Gastroesophageal sphincter (tissue), 4 donors: ENCODE data around the gene FOXB1. TPM values are rescaled to one million over a fixed set of nuclear protein-coding genes. Genes with fewer than 3 reads are reported as not detected.

Source experiments
- ATAC-seq: fragments of 150-250 bp; one replicate; pipeline ENCODE4 v1.9.1; 2016; ENCODE audit warnings: mild to moderate bottlenecking, moderate library complexity
- H3K27ac ChIP-seq, 4 donors: fragments of 200-600 bp; sonication (generic) in 3 of 4; 1 replicate in 3 of 4; 2 replicates in 1 of 4; pipeline ENCODE4 v1.5.1; 2016 to 2019
- H3K27me3 ChIP-seq: fragments of 200-600 bp; sonication (generic); one replicate; pipeline ENCODE4 v1.5.1; 2019
- H3K36me3 ChIP-seq, 2 donors: fragments of 200-600 bp; sonication (generic); one replicate each; pipeline ENCODE4 v1.5.1; 2019; ENCODE audit warnings: control low read depth in 1 of 2
- H3K4me1 ChIP-seq, 3 donors: fragments of 200-600 bp; sonication (generic); 1 replicate in 2 of 3; 2 replicates in 1 of 3; pipeline ENCODE4 v1.5.1; 2016 to 2019; ENCODE audit warnings: control low read depth in 2 of 3
- H3K4me3 ChIP-seq, 2 donors: fragments of 200-600 bp; sonication (generic); one replicate each; pipeline ENCODE4 v1.5.1; 2019; ENCODE audit warnings: mild to moderate bottlenecking in 1 of 2, moderate library complexity in 1 of 2
- H3K9me3 ChIP-seq, 3 donors: fragments of 200-600 bp; sonication (generic); one replicate each; pipeline ENCODE4 v1.5.1; 2017 to 2019; ENCODE audit warnings: control low read depth in 2 of 3
- CTCF ChIP-seq, 4 experiments: fragments of 200-600 bp in 2 of 4; fragments of 450-650 bp in 2 of 4; sonication (generic) in 1 of 4; IDR thresholded peaks; one replicate each; pipeline ENCODE4 v1.5.1; 2017 to 2019; ENCODE audit warnings: antibody characterized with exemption in 4 of 4, mild to moderate bottlenecking in 2 of 4, moderate library complexity in 2 of 4
- EP300 ChIP-seq: sonication (generic); formaldehyde crosslinking; IDR thresholded peaks from one replicate; pipeline ENCODE4 v1.6.1; 2017; ENCODE audit warnings: antibody characterized with exemption, mild to moderate bottlenecking
- POLR2A ChIP-seq, 2 donors: fragments of 450-650 bp; IDR thresholded peaks; one replicate each; pipeline ENCODE4 v1.6.1; 2017; ENCODE audit warnings: antibody characterized with exemption in 2 of 2, mild to moderate bottlenecking in 2 of 2, moderate library complexity in 1 of 2
- POLR2AphosphoS5 ChIP-seq: sonication (generic); formaldehyde crosslinking; IDR thresholded peaks from one replicate; pipeline ENCODE4 v1.6.1; 2017; ENCODE audit warnings: antibody characterized with exemption
- WGBS, 2 donors: methylation state at CpG; one replicate each; pipeline ENCODE4 v1.1.5; 2018; ENCODE audit warnings: low coverage in 1 of 2; 5-methylcytosine and 5-hydroxymethylcytosine counted together
- total RNA-seq, 4 donors: library from RNA; depleted of rRNA; stranded (reverse); fragments of >200 nt; gene quantifications; one replicate each; pipeline ENCODE4 v1.1.0, GENCODE V29; 2016

Gene FOXB1
- total RNA-seq, 4 donors from 2014 or later: not detected

DNA sequence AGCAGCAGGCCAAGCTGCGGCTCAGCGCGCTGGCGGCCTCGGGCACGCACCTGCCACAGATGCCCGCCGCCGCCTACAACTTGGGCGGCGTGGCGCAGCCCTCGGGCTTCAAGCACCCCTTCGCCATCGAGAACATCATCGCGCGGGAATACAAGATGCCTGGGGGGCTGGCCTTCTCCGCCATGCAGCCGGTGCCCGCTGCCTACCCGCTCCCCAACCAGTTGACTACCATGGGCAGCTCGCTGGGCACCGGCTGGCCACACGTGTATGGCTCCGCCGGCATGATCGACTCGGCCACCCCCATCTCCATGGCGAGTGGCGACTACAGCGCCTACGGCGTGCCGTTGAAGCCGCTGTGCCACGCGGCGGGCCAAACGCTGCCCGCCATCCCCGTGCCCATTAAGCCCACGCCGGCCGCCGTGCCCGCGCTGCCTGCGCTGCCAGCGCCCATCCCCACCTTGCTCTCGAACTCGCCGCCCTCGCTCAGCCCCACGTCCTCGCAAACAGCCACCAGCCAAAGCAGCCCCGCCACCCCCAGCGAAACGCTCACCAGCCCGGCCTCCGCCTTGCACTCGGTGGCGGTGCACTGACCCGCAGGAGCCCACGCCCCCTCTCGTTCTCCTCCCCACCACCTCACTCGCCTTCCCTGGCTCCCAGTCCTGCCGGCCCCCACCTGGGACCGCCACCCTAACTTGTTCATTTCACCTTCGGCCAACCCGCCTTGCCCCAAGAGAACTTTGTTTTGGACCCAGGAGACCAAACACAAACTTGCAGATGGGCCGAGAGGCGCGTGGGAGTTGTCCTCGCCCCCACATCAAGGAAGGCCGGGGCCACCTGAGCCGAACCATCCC, 1.5 kb downstream of the FOXB1 start:
- Histone ChIP-seq H3K27ac (no peak overlapping the region), H3K4me1 (peaks cover 0 to 35% (median 24%) of the 10 kb centered on the region in 3 donors), H3K36me3 (no peaks in the 10 kb centered on the region), H3K27me3 (peaks cover 100% of the 10 kb centered on the region), H3K4me3 (peak overlapping the region in 1 of 2 donors; percentile 48), H3K9me3 (no peaks in the 10 kb centered on the region)
- ATAC-seq: no peak
- 0 to 5% methylated on average over 13 to 19 of the region's 77 CpGs for WGBS, 2 donors
- no peak for TF ChIP-seq EP300
- no peak for TF ChIP-seq POLR2AphosphoS5

GRCh38 chr15:60006203-60006862, 2.2 kb downstream of the FOXB1 start:
- Histone ChIP-seq H3K36me3 (no peaks in the 10 kb centered on the region), H3K4me3 (peak overlapping the region; percentile 2 to 48), H3K4me1 (peaks cover 0 to 35% (median 24%) of the 10 kb centered on the region in 3 donors), H3K27ac (no peak overlapping the region), H3K27me3 (peaks cover 100% of the 10 kb centered on the region), H3K9me3 (no peaks in the 10 kb centered on the region)
- no peak for ATAC-seq
- TF ChIP-seq CTCF (IDR thresholded peaks at IDR 0.05) (no peak), POLR2A (IDR thresholded peaks at IDR 0.05) (no peak), POLR2AphosphoS5 (no peak), EP300 (no peak)
- WGBS, 2 donors: 0% methylated on average over 4 to 14 of the region's 32 CpGs

DNA sequence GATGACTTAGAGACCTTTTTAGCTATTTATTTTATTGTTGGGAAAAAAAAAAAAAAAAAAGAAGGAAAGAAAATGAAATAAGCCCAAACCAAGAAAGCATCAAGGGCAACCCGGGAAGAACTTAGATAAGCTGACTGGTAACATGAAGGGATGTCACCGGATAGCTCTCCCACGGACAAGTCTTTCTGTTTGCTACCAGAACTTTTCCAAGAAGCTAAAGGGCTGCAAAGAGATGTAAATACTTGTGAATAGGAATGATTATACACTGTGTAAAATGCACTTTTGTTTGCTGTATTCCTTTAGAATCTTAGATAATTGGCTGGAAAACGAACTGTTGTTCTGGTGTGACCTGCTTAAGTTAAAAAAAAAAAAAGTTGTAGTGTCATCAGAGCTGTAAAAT, 2.8 kb downstream of the FOXB1 start:
- TF ChIP-seq EP300 (no peak), CTCF (IDR thresholded peaks at IDR 0.05) (no peak), POLR2AphosphoS5 (no peak), POLR2A (IDR thresholded peaks at IDR 0.05) (no peak)
- H3K27ac ChIP-seq: no peak overlapping the region
- peak overlapping the region in 1 of 2 donors; percentile 48 for H3K4me3 ChIP-seq
- WGBS, 2 donors: 11 to 14% methylated on average over 4 of the region's 4 CpGs
- ATAC-seq: no peak
- H3K4me1 ChIP-seq: peaks cover 0 to 35% (median 24%) of the 10 kb centered on the region in 3 donors
- no peaks in the 10 kb centered on the region for H3K9me3 ChIP-seq
- no peaks in the 10 kb centered on the region for H3K36me3 ChIP-seq
- peaks cover 100% of the 10 kb centered on the region for H3K27me3 ChIP-seq

DNA sequence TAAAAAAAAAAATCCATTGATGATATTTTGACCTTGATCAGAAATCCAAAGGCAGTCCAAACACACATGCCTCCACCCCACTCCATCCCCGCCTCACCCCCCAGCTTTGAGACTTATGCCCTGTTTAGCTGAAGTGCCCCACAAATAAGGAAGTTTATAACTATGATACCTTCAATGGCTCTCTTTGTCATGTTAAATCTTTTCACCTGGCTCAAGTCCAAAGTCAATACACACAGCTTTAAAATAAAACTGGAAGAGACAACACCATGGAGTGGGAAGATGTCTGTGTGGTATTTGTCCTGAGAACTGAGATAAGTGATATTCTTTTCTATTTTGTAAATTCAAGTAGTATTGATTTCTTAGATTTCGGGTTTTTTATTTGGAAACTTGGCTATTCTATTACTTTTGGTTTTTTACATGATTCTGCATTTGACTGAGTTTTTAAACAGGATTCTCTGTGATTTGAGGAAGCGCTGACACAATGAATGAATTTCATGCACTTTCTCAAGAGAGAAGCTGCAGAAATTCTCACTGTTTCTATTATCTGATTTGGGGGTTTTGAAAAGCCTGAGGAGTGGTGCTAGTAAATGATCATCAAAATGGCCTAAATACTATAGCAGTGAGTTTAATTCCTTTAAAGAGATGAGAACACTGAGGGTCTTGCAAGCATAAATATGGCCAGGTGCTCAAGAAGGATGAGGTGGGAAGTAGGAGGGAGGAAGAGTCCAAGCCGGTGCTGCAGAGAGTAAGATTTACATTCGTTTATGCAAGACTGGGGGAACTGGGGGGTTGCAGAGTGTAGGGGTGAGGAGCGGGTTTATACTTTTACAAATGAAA, 5.2 kb downstream of the FOXB1 start:
- Histone ChIP-seq H3K9me3 (no peaks in the 10 kb centered on the region), H3K27ac (no peak overlapping the region), H3K4me1 (peaks cover 0 to 24% (median 21%) of the 10 kb centered on the region in 3 donors), H3K4me3 (no peak overlapping the region), H3K36me3 (no peaks in the 10 kb centered on the region), H3K27me3 (peaks cover 100% of the 10 kb centered on the region)
- TF ChIP-seq POLR2AphosphoS5 (no peak), CTCF (IDR thresholded peaks at IDR 0.05) (no peak), EP300 (no peak), POLR2A (IDR thresholded peaks at IDR 0.05) (no peak)
- WGBS, 2 donors: 15 to 22% methylated on average over 6 of the region's 6 CpGs
- ATAC-seq: no peak
